NCI-H1092 treated with DMSO at 0.1 percent for 48 hours (cell line): ENCODE data around the gene ST3GAL5.
"Not testable (repeated sequence)": the region's sequence is repeated elsewhere in the genome, so short reads cannot be mapped to it uniquely, and the experiment has no call there.

ENCODE experiments used
- DNase-seq: peaks from one replicate; lab custom pipeline; 2025; lab: John Stamatoyannopoulos, UW

The ST3GAL5 gene

GRCh38 chr2:85888684-85889626 lies at the start of gene ST3GAL5:
Gene ST3GAL5 (minus strand): TSS chr2:85888990. CDS start chr2:85888905, 85 bp downstream.
- peak; percentile 75 for DNase-seq

- no peak for DNase-seq
Measured at GRCh38 chr2:85938456-85938855, 49.7 kb upstream of the ST3GAL5 start.

GRCh38 chr2:85937069-85937439 lies 48.3 kb upstream of the ST3GAL5 start:
- DNase-seq = no peak

- no peak for DNase-seq
Measured at GRCh38 chr2:85936421-85937068, 47.8 kb upstream of the ST3GAL5 start.

- no peak for DNase-seq
Measured at GRCh38 chr2:85935746-85936208, 47.0 kb upstream of the ST3GAL5 start.

- no peak for DNase-seq
Measured at GRCh38 chr2:85935170-85935745, 46.5 kb upstream of the ST3GAL5 start.

GRCh38 chr2:85933753-85934594 lies 45.2 kb upstream of the ST3GAL5 start:
- no peak for DNase-seq

GRCh38 chr2:85931151-85931550 lies 42.4 kb upstream of the ST3GAL5 start:
- not testable (repeated sequence) for DNase-seq

GRCh38 chr2:85930129-85931124 lies 41.6 kb upstream of the ST3GAL5 start:
- no peak for DNase-seq

GRCh38 chr2:85929096-85930050 lies 40.6 kb upstream of the ST3GAL5 start:
- DNase-seq = no peak

- DNase-seq = no peak
Measured at GRCh38 chr2:85926931-85927661, 38.3 kb upstream of the ST3GAL5 start.

GRCh38 chr2:85926526-85926925 lies 37.7 kb upstream of the ST3GAL5 start:
- DNase-seq = no peak

GRCh38 chr2:85925216-85925671 lies 36.5 kb upstream of the ST3GAL5 start:
- DNase-seq = no peak

GRCh38 chr2:85924522-85924921 lies 35.7 kb upstream of the ST3GAL5 start:
- no peak for DNase-seq

- DNase-seq = no peak
Measured at GRCh38 chr2:85922199-85922598, 33.4 kb upstream of the ST3GAL5 start.

GRCh38 chr2:85921659-85922058 lies 32.9 kb upstream of the ST3GAL5 start:
- no peak for DNase-seq

GRCh38 chr2:85920810-85921545 lies 32.2 kb upstream of the ST3GAL5 start:
- no peak for DNase-seq
